GM19328 (cell line): ENCODE data around the gene ADGRL2.

Experiments
- ATAC-seq: cut with Tn5 transposase; IDR thresholded peaks from one replicate; pipeline ENCODE4 v1.9.1; 2021; ENCODE audit warnings: mild to moderate bottlenecking, moderate library complexity; ENCODE audit not compliant: unreplicated experiment

ADGRL2 gene

DNA sequence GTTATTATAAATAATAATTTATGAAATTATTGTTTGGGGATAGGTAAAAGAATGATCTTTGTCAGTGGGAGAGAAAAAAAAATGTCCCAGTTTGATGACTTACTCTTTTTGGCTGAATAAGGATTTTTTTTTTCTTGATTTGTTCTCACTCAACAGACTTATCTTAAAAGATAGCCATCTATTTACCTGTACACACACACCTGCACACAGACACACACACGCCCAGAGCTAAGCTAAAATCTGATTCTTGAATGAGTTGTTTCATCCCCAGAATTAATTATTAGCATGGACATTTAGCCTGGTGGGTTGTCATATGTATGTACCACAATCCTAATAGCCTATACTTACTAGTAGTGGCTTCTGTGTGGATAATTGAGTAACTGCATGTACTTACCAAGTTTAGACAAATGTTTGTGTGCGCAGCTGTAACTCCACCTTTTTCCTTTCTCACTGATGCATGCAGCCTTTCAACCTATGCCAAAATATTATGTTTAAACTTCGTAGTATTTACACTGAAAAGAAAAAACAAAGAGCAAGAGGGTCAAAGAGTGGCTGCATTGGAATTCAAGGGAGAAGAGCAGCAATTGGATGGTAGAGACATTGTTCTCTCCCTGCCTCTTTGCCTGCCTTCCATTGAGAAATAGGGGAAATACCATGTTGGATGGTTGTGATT lies 174.3 kb downstream of the ADGRL2 start:
- no peak for ATAC-seq

DNA sequence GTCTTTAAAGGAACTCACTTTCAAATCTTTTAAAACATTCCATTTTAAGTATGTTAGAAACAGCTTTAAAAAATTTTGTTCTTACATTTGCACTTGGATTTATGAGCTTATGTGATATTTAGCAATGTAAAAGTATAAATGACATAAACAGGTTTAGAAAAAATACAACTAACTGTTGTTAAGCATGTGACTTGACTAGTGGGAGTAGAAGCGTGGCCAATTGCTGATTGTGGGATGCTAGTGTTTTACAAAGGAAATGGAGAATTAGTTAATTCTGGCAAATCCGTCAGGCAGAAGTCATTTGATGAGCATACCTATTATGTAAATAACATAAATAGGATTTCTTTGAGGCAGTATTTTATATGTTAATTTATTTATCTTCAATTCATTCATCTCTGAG lies 175.8 kb downstream of the ADGRL2 start:
- no peak for ATAC-seq

DNA sequence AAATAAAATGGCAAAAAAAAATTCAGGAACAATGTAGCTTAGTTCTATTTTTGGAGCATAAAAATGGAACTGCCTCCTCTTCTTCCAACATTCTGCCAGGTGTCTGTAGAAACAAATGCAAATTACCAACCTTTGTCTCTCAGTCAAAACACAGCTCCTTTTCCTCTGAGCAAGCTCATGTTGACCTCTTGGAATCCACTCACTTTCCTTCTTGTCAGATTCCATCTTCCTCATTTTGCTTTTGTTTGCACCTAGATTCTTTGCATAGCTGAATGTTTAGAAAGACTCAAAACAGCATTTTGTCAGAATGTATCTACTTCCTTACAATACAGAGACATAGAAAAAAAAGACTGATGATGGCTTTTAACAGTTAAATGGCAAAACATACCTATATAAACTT lies 178.2 kb downstream of the ADGRL2 start:
- no peak for ATAC-seq

DNA sequence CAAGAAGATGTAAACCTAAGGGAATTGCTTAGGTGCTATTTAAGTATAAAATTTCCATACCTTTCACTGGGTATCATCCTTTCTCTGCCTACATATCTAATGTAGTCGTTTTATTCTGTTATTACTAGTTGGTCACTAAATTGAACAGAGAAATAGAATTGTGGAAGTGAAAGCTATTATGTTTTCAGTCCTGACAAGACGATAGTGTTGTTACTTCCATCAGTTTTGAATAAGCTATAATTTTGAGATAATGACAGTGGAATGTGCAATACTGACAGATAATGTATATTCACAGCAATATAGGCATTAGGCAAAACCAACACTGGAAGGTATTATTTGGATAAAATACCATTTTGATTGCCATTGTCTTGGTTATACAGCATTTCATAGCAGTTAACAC lies 181.8 kb downstream of the ADGRL2 start:
- ATAC-seq: no peak

DNA sequence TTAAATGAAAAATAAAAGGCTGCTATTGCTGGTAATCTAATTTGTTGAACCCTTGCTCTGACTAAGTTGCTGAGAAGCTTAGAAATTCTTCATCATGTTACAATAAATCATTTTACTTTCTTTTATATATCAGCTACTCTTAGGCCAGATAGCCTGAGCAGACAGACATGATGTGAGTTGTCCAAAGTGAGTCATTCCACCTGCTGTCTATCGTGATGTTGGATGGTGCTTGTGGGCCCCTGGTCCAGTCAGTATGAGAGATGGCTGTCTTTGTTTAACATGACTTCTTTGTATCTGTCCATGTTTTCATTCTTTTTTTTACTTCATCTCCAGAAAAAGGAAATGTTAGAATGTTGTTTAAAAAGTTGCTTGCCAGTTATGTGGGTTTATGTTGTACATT lies 188.8 kb downstream of the ADGRL2 start:
- no peak for ATAC-seq

GRCh38 chr1:81990241-81990640 lies 189.5 kb downstream of the ADGRL2 start:
- no peak for ATAC-seq

DNA sequence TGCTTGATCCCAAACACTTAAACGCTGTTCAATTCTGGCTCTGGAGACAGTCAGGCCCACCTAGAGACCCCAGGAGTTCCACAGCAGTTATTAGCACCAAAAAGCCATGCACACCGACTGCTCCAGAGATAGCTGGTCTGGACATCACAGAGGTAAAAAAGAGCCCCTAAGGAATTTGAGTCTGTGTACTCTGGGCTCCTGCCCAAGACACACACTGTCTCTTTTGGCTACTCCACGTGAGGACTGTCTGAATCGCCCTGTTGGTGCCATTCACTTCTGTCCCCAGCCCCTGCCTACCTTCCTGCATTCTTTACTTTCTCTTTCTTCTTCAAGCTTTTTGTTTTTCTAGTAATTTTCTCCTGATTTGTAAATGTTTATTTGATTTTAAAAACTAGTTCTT lies 197.4 kb downstream of the ADGRL2 start:
- no peak for ATAC-seq

GRCh38 chr1:81999364-81999763 lies 198.6 kb downstream of the ADGRL2 start:
- ATAC-seq: no peak

DNA sequence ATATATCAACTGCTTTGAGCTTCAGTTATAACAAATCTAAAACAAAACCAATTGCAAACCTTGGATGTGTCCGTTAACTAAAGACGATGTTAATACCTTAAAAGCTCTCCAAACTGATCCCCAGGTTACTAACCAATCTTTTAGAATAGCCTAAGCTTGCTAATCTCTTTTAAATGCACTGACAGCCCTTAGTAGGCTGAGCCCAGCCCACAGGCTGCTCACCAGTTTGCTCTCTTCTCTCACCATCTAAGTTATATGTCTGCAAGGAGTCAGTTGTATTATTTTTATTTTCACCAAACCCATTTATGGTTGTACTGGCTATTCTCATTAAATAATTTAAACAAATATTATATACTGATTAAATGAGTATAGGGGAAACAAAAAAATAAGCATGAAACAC lies 199.5 kb downstream of the ADGRL2 start:
- ATAC-seq: no peak

GRCh38 chr1:82001345-82001744 lies 200.6 kb downstream of the ADGRL2 start:
- ATAC-seq: no peak

DNA sequence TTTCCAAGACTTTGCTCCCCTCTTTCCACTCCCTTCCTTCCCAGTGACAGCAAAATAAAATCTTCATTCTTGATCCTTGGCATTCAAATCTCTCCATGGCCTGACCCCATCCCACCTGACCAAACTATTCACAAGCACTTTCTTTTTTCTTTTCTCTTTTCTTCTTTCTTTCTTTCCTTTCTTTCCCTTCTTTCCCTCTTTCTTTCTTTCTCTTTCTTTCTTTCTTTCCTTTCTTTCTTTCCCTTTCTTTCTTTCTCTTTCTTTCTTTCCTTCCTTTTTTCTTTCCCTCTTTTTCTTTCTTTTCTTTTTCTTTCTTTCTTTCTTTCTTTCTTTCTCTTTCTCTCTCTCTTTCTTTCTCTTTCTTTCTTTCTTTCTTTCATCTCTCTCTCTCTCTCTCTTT lies 207.1 kb downstream of the ADGRL2 start:
- no peak for ATAC-seq

DNA sequence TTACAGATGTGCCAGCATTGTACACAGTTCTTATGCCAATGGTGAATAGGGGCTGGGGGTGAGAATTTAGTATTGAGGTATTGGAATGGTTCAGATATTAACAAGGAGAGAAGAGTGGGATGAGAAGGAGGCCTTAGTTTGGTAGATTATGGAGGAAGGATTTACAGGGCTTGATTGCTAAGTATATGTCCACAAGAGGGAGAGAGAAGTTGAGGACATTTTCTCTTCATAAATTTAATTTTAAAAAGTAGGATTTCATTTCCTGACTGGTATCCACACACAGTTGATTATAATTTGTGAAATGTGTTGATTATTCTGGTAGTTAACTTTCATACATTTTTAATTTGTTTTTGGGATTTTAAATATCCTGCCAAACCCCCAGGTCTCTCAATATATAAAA lies 213.0 kb downstream of the ADGRL2 start:
- no peak for ATAC-seq

- ATAC-seq: no peak
These were observed 214.7 kb downstream of the ADGRL2 start for GRCh38 chr1:82015444-82015843.

GRCh38 chr1:82018319-82018718 lies 217.6 kb downstream of the ADGRL2 start:
- ATAC-seq: no peak

DNA sequence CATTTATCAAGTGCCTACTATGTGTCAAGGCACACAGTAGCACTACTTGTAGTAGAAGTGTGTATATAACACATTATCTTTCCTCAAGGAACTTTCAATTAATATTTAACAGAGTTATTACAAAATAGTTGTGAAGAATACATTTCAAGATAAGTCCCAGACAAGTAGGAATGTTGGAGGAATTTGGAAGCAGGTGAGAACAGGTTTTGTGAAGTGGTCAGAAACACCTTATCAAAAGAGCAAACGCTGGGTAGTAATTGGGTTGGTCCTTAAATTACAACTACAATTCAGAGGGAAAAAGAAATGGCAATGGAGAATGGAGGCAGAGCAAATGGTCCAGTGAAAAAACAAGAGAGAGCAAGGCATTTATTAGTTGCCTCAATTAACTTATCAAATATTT lies 218.8 kb downstream of the ADGRL2 start:
- ATAC-seq: no peak

- no peak for ATAC-seq
These were observed 230.1 kb downstream of the ADGRL2 start for GRCh38 chr1:82030830-82031229.

DNA sequence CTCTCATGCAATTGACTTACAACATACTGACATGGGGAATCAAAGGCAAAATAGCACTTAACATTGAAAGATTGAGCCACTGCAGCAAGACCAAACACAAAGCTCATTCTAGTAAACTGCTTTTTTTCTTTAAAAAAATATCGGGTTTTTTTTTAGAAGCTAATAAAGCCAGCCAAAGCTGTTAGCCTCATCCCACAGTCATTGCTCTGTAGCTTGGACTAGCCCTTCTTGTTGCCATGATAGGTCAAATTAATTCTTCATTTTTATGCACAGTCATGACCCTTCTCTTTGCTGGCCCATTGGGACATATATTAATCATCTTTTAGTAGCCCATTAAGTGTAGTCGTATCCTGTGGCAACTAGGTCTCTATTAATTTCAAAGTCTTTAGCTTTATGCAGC lies 231.3 kb downstream of the ADGRL2 start:
- ATAC-seq: no peak

GRCh38 chr1:82034812-82035211 lies 234.1 kb downstream of the ADGRL2 start:
- no peak for ATAC-seq
